ENCODE measurements around the gene GAK.

Gene GAK

GRCh38 chr4:946517-947471 lies 14.7 kb upstream of the GAK start:
- no peak for TF ChIP-seq CTCF (IDR thresholded peaks at IDR 0.05)

GRCh38 chr4:946103-946450 lies 14.0 kb upstream of the GAK start:
- TF ChIP-seq CTCF (IDR thresholded peaks at IDR 0.05) = no peak

- TF ChIP-seq CTCF (IDR thresholded peaks at IDR 0.05) = no peak
Measured at GRCh38 chr4:945274-946102, 13.4 kb upstream of the GAK start.

- peak; percentile 34; the same call in 1 of the 2 replicates for TF ChIP-seq CTCF (IDR thresholded peaks at IDR 0.05)
Measured at GRCh38 chr4:932713-933070, 576 bp upstream of the GAK start.

GRCh38 chr4:931194-931959 lies 739 bp downstream of the GAK start:
- TF ChIP-seq CTCF (IDR thresholded peaks at IDR 0.05) = no peak

GRCh38 chr4:930827-931193 lies 1.3 kb downstream of the GAK start:
- TF ChIP-seq CTCF (IDR thresholded peaks at IDR 0.05) = no peak

GRCh38 chr4:930028-930551 lies 2.0 kb downstream of the GAK start:
- no peak for TF ChIP-seq CTCF (IDR thresholded peaks at IDR 0.05)

Measured in LNCAP (cell line).